Transverse colon (tissue), 3 donors: ENCODE data around the gene TNFRSF25.
"Not testable (repeated sequence)": the region's sequence is repeated elsewhere in the genome, so short reads cannot be mapped to it uniquely, and the experiment has no call there.

Experiments used
- CTCF ChIP-seq, 5 experiments: fragments of 200-600 bp in 3 of 5; fragments of 450-650 bp in 2 of 5; sonication (generic) in 3 of 5; IDR thresholded peaks; 1 replicate in 2 of 5; 2 replicates in 3 of 5; pipeline ENCODE4 v1.5.1; 2016 to 2017; ENCODE audit warnings: antibody characterized with exemption in 5 of 5, inconsistent platforms in 3 of 5, mild to moderate bottlenecking in 2 of 5, moderate library complexity in 1 of 5
- POLR2A ChIP-seq: fragments of 450-650 bp; IDR thresholded peaks from one replicate; pipeline ENCODE4 v1.6.1; 2016; ENCODE audit warnings: antibody characterized with exemption, mild to moderate bottlenecking, moderate library complexity

GRCh38 chr1:6493834-6494223 lies 27.9 kb upstream of the TNFRSF25 start:
- not testable (repeated sequence) for TF ChIP-seq CTCF (IDR thresholded peaks at IDR 0.05); POLR2A
